Measurements from ENCODE around the gene TAF11L3.
"Not testable (repeated sequence)": the region's sequence is repeated elsewhere in the genome, so short reads cannot be mapped to it uniquely, and the experiment has no call there.

TAF11L3 gene

GRCh38 chr5:17518067-17518466, at the start of gene TAF11L3:
Gene TAF11L3 (plus strand): TSS chr5:17518367.
- DNase-seq = not testable (repeated sequence)

GRCh38 chr5:17470064-17470463, 48.1 kb upstream of the TAF11L3 start:
- no peak for DNase-seq

GRCh38 chr5:17475064-17475463, 43.1 kb upstream of the TAF11L3 start:
- not testable (repeated sequence) for DNase-seq

- DNase-seq = peak; percentile 4
Observed at GRCh38 chr5:17477043-17477442, 41.1 kb upstream of the TAF11L3 start.

GRCh38 chr5:17477573-17478265, 40.4 kb upstream of the TAF11L3 start:
- DNase-seq = no peak

GRCh38 chr5:17481378-17481777, 36.8 kb upstream of the TAF11L3 start:
- no peak for DNase-seq

DNA sequence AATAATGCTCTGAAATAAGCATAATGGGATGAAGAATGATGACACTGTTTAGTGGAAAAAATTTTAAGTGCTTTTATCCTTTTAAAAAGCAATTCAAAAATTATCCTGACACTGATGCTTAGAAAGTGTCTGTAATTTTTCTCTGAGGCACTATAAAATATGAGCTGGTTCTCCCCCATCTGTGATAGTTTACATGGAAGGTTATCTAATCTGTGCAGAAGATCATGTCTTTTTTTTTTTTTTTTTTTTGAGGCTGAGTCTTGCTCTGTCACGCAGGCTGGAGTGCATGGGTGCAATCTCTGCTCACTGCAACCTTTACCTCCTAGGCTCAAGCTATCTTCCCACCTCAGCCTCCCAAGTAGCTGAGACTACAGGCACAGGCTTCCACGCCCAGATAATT, 35.4 kb upstream of the TAF11L3 start:
- no peak for DNase-seq

DNA sequence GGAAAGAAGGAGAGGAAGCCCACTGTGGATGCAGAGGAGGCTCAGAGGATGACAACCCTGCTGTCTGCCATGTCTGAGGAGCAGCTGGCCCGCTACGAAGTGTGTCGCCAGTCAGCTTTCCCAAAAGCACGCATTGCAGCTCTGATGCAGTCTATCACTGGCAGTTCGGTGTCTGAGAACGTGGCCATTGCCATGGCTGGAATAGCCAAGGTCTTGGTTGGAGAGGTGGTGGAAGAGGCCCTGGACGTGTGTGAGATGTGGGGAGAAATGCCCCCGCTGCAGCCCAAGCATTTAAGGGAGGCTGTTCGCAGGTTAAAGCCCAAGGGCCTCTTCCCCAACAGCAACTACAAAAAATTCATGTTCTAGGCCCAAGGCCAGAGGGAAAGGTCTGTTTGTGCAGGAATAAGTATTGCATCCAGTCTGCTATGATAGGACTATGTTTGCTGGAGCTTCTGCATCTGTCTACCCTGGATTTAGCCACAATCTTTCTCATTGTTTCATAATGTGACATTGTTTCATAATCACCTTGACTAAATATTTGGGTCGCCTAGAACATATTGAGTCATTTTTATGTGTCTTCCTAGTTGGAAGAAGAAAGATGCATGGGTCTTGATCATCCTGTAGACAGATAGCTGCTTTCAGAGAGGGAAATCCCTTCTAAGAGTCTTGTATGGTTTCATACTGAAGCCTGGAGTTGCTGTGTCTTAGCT, 31.5 kb upstream of the TAF11L3 start:
- DNase-seq = not testable (repeated sequence)

- DNase-seq = no peak
Observed at GRCh38 chr5:17487174-17487512, 31.0 kb upstream of the TAF11L3 start.

DNA sequence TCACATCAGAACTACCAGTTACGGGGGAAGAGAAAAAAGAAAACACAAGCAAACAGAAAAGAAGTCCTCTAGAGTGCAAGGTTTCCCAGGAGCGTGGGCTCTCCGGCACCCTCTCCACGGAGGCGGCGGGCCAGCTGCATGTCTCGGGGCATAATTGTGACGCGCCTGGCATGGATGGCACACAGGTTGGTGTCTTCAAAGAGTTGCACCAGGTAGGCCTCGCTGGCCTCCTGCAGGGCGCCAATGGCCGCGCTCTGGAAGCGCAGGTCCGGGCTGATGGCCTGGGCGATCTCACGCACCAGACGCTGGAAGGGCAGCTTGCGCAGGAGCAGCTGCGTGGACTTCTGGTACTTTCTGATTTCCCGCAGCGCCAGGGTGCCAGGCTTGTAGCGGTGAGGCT, 26.9 kb upstream of the TAF11L3 start:
- DNase-seq = not testable (repeated sequence)

DNA sequence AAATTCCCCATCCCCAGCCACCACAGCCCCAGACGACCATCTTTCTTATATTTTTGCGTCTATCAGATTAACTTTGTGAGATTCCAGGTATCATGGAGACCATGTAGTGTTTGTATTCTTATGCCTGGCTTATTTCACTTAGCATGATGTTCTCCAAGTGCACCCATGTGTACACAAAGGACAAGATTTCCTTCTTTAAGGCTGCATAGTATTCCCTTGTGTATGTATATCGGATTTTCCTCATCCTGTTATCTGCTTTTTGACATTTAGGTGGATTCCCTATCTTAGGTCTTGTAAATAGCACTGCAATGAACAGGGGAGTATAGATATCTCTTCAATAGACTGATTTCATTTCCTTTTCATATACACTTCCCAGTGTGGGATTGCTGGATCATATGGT, 25.4 kb upstream of the TAF11L3 start:
- DNase-seq = no peak

GRCh38 chr5:17497446-17497845, 20.7 kb upstream of the TAF11L3 start:
- DNase-seq = no peak

DNA sequence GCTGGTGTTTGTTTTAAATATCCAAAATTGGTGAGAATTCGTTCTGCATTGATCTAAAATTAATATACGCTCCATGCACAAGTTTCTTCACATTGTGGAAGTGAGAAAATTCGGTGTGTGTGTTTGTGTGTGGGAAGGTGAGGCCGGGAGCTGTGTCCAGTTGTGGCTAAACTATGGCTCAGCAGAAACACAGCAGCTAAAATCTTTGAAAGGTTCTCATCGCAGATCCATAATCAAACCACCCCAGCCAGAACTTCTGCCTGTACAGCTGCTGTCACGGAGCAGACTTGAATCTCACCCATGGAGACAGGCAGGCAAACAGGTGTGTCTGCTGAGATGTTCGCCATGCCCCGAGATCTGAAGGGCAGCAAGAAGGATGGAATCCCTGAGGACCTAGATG, 20.2 kb upstream of the TAF11L3 start, which contains the start of gene TAF11L2:
TAF11L2 (plus strand) TSS at position 301 of the 400 bp plus-strand sequence.
- not testable (repeated sequence) for DNase-seq

DNA sequence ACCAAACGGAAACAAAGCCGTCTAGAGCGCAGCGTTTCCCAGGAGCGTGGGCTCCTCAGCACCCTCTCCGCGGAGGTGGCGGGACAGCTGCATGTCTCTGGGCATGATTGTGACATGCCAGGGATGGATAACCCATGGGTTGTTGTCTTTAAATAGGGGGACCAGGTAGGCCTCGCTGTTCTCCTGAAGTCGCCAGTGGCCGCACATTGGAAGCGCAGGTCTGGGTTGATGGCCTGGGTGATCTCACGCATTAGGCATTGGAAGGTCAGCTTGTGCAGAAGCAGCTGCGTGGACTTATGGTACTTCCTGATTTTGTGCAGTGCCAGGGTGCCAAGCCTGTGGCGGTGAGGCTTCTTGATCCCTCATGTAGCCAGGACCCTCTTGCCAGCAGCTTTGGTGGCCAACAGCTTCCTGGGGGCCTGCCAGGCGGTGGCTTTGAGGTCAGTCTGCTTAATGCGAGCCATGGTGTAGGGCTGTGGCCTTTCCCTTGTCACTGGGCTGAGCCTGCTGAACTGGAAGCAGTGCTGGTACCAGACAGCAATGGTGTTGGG, 6.3 kb upstream of the TAF11L3 start:
- DNase-seq = no peak

DNA sequence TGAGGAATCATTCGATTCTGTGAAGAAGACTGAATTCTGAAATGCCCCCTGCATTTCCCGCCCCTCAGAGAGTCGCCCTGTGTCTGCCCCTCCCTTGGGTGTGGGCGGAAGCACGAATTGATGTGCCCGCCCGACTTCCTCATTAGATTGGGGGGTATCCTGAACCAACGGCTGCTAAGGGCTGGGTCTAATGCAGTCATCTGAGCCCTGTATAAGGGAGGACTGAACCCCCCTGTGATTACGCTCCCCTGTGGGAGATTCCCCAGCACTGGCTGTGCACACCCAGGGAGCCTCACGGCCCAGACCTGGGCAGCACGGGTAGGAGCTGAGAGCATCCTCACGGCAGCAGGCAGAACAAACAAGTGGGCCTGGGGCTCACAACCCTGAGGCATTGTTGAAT, 641 bp upstream of the TAF11L3 start:
- not testable (repeated sequence) for DNase-seq

DNA sequence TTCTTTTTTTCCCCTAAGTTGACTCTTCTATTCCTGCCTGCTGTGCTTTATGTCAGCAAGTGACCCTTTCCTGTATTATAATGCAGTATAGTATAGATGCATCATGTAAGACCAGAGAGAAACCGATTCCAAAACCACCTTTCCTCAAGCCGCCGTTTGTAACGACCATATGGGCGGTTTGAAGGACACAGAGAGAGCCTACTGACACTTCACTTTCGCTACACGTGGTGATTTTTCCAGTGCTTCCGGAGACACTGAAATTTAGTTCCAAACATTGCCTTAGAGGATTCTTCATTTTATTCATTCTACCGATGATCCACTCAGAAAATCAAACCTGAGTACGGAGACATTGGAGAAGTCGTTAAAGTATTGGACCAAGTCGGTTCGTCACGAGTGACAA, 1.3 kb downstream of the TAF11L3 start:
- not testable (repeated sequence) for DNase-seq

GRCh38 chr5:17521501-17521900, 3.3 kb downstream of the TAF11L3 start, which contains the start of gene TAF11L4:
Gene TAF11L4 (plus strand): TSS chr5:17521801.
- not testable (repeated sequence) for DNase-seq

DNA sequence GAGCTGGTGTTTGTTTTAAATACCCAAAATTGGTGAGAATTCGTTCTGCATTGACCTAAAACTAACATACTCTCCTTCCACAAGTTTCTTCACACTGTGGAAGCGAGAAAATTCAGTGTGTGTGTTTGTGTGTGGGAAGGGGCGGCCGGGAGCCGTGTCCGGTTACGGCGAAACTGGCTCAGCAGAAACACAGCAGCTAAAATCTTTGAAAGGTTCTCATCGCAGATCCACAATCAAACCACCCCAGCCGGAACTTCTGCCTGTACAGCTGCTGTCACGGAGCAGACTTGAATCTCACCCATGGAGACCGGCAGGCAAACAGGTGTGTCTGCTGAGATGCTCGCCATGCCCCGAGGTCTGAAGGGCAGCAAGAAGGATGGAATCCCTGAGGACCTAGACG, 6.8 kb downstream of the TAF11L3 start, which contains the start of gene TAF11L5:
TAF11L5 (plus strand) TSS at position 301 of the 400 bp plus-strand sequence.
- DNase-seq = not testable (repeated sequence)

GRCh38 chr5:17526504-17526903, 8.3 kb downstream of the TAF11L3 start:
- not testable (repeated sequence) for DNase-seq

GRCh38 chr5:17528369-17528768, 10.2 kb downstream of the TAF11L3 start, which contains the start of gene TAF11L6:
Gene TAF11L6 (plus strand): TSS chr5:17528669.
- DNase-seq = not testable (repeated sequence)

Measured in NCI-H1694 treated with DMSO at 0.1 percent for 48 hours (cell line).